HS-27A (cell line): ENCODE measurements around the gene HOXD8.

Source experiments
- DNase-seq: peaks from one replicate; pipeline ENCODE4 v3.0.0-alpha.2; 2012; ENCODE audit warnings: low read depth, missing footprints

HOXD8 gene

GRCh38 chr2:176128982-176129796 lies at the start of gene HOXD8:
Gene HOXD8, plus strand, starts transcription at chr2:176129705. Its CDS starts 662 bp downstream, at chr2:176130367.
- no peak for DNase-seq

- DNase-seq, result no peak
These were observed 49.5 kb upstream of the HOXD8 start for GRCh38 chr2:176079831-176080539.

GRCh38 chr2:176080540-176081375 lies 48.7 kb upstream of the HOXD8 start:
- DNase-seq, result no peak

- no peak for DNase-seq
These were observed 48.1 kb upstream of the HOXD8 start for GRCh38 chr2:176081376-176081836.

GRCh38 chr2:176081837-176082524 lies 47.5 kb upstream of the HOXD8 start:
- DNase-seq, result no peak

- no peak for DNase-seq
These were observed 47.0 kb upstream of the HOXD8 start for GRCh38 chr2:176082525-176082823.

GRCh38 chr2:176082824-176083751 lies 46.4 kb upstream of the HOXD8 start:
- no peak for DNase-seq

GRCh38 chr2:176083796-176084261 lies 45.7 kb upstream of the HOXD8 start, which contains the start of gene EVX2:
Gene EVX2, minus strand, starts transcription at chr2:176083962. Its CDS starts 186 bp downstream, at chr2:176083776.
- no peak for DNase-seq

- no peak for DNase-seq
These were observed 44.8 kb upstream of the HOXD8 start for GRCh38 chr2:176084611-176085119.

GRCh38 chr2:176085120-176085788 lies 44.3 kb upstream of the HOXD8 start:
- DNase-seq, result no peak

GRCh38 chr2:176085861-176086771 lies 43.4 kb upstream of the HOXD8 start:
- no peak for DNase-seq

GRCh38 chr2:176087330-176088047 lies 42.0 kb upstream of the HOXD8 start:
- no peak for DNase-seq

GRCh38 chr2:176088048-176088936 lies 41.2 kb upstream of the HOXD8 start:
- no peak for DNase-seq

GRCh38 chr2:176088937-176089842 lies 40.3 kb upstream of the HOXD8 start:
- no peak for DNase-seq

GRCh38 chr2:176089843-176090395 lies 39.6 kb upstream of the HOXD8 start:
- no peak for DNase-seq

- DNase-seq, result no peak
These were observed 38.6 kb upstream of the HOXD8 start for GRCh38 chr2:176090862-176091261.
